Trophoblast cell (in vitro differentiated cells and primary cell): Measurements from ENCODE around the gene ESRRG.

Experiments used
- DNase-seq, 2 donors: peaks; one replicate each; pipeline ENCODE4 v3.0.0-alpha.2; 2016
- H2AFZ ChIP-seq: 2 replicates; pipeline ENCODE4 v1.6.1; 2013; ENCODE audit warnings: low read length, moderate library complexity, mild to moderate bottlenecking; ENCODE audit not compliant: insufficient read depth, poor library complexity
- H2AK5ac ChIP-seq: 2 replicates; pipeline ENCODE4 v1.6.1; 2013; ENCODE audit warnings: mild to moderate bottlenecking, low read length
- H2BK120ac ChIP-seq: 2 replicates; pipeline ENCODE4 v1.6.1; 2013; ENCODE audit warnings: low read length, mild to moderate bottlenecking, moderate library complexity; ENCODE audit not compliant: insufficient read depth, poor library complexity
- H2BK12ac ChIP-seq: 2 replicates; pipeline ENCODE4 v1.6.1; 2013; ENCODE audit warnings: mild to moderate bottlenecking, low read length, moderate library complexity
- H2BK5ac ChIP-seq: 2 replicates; pipeline ENCODE4 v1.6.1; 2013; ENCODE audit warnings: low read length, low read depth, moderate library complexity, mild to moderate bottlenecking; ENCODE audit not compliant: poor library complexity
- H3K14ac ChIP-seq: 2 replicates; pipeline ENCODE4 v1.6.1; 2013; ENCODE audit warnings: mild to moderate bottlenecking, low read length
- H3K18ac ChIP-seq: 2 replicates; pipeline ENCODE4 v1.6.1; 2013; ENCODE audit warnings: mild to moderate bottlenecking, low read length
- H3K23ac ChIP-seq: 2 replicates; pipeline ENCODE4 v1.6.1; 2013; ENCODE audit warnings: low read length
- H3K27ac ChIP-seq: 2 replicates; pipeline ENCODE4 v1.5.1; 2013; ENCODE audit warnings: low read depth, mild to moderate bottlenecking, inconsistent platforms, low read length, moderate library complexity
- H3K27me3 ChIP-seq: 2 replicates; pipeline ENCODE4 v1.6.1; 2013; ENCODE audit warnings: inconsistent platforms, mild to moderate bottlenecking, low read length, moderate library complexity; ENCODE audit not compliant: insufficient read depth
- H3K36me3 ChIP-seq, 2 experiments: 1 replicate in 1 of 2; 2 replicates in 1 of 2; pipeline ENCODE4 v1.6.1; 2013; ENCODE audit warnings: low read length in 2 of 2, mild to moderate bottlenecking in 2 of 2, moderate library complexity in 1 of 2; ENCODE audit not compliant: insufficient read depth in 2 of 2, control insufficient read depth in 1 of 2
- H3K4ac ChIP-seq: 2 replicates; pipeline ENCODE4 v1.6.1; 2013; ENCODE audit warnings: low read depth, mild to moderate bottlenecking, low read length, moderate library complexity
- H3K4me1 ChIP-seq, 2 experiments: 1 replicate in 1 of 2; 2 replicates in 1 of 2; pipeline ENCODE4 v1.6.1; 2013; ENCODE audit warnings: low read length in 2 of 2, mild to moderate bottlenecking in 2 of 2, moderate library complexity in 1 of 2; ENCODE audit not compliant: insufficient read depth in 2 of 2, control insufficient read depth in 1 of 2
- H3K4me2 ChIP-seq: 2 replicates; pipeline ENCODE4 v1.6.1; 2013; ENCODE audit warnings: inconsistent platforms, mild to moderate bottlenecking, low read length, moderate library complexity
- H3K4me3 ChIP-seq: 2 replicates; pipeline ENCODE4 v1.5.1; 2013; ENCODE audit warnings: mild to moderate bottlenecking, low read depth, low read length, inconsistent platforms
- H3K79me1 ChIP-seq: one replicate; pipeline ENCODE4 v1.6.1; 2013; ENCODE audit warnings: low read length
- H3K79me2 ChIP-seq: 2 replicates; pipeline ENCODE4 v1.6.1; 2013; ENCODE audit warnings: low read length, mild to moderate bottlenecking; ENCODE audit not compliant: control insufficient read depth, insufficient read depth, poor library complexity
- H3K9ac ChIP-seq: 2 replicates; pipeline ENCODE4 v1.6.1; 2013; ENCODE audit warnings: mild to moderate bottlenecking, low read length
- H3K9me3 ChIP-seq: 2 replicates; pipeline ENCODE4 v1.6.1; 2013; ENCODE audit warnings: low read depth, mild to moderate bottlenecking, control low read depth, inconsistent platforms, low read length; ENCODE audit not compliant: insufficient read depth
- H4K12ac ChIP-seq: 2 replicates; pipeline ENCODE4 v1.6.1; 2013; ENCODE audit warnings: low read depth, mild to moderate bottlenecking, low read length, moderate library complexity
- H4K8ac ChIP-seq: 2 replicates; pipeline ENCODE4 v1.6.1; 2013; ENCODE audit warnings: low read depth, mild to moderate bottlenecking, low read length, moderate library complexity
- H4K91ac ChIP-seq: one replicate; pipeline ENCODE4 v1.6.1; 2013; ENCODE audit warnings: low read depth, mild to moderate bottlenecking, low read length, moderate library complexity
- WGBS: extraction: QIAGEN DNeasy Blood & Tissue Kit; methylation state at CpG from one replicate; pipeline ENCODE4 v1.1.7; 2013; ENCODE audit warnings: missing lambda C conversion rate; ENCODE audit not compliant: insufficient read length, insufficient coverage; ENCODE audit errors: extremely low coverage; 5-methylcytosine and 5-hydroxymethylcytosine counted together

Gene ESRRG

DNA sequence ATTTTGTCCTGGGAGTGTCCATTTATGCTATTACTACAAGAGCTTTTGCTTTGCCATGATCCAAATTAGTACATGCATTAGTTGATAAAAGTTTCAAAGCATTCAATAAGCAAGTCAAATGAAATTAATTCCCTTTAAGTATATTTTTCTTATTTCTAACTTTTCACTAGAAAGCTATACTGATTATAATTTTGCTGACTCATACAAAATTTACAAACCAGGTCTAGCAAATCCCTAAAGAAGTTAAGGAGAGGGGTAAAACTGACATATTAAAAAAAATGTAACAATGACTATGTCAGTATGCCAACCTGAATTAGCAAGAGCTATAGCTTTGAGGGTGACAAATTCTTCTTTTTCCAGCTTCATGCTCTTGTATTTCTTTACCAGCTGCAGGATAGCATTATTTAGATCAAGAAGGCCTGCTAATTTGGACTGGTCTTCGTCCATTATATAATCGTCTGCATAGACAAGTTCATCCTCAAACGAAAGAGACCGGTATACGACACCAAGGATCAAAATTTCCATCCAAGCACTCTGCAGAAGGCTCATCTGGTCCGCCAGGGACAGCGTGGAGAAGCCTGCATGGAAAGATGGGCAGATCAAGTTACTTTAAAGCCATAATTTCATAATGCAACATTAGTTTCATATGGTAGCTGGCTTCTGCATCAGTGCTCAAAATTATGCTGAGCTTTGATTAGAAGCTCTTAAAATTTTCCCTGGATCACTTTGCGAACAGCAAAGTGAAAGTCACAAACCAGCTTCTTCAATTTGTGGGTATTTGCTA lies 204.2 kb downstream of the ESRRG start:
- H3K23ac ChIP-seq, result no peak overlapping the region
- no peaks in the 10 kb centered on the region for H3K79me2 ChIP-seq
- no peaks in the 10 kb centered on the region for H3K4me1 ChIP-seq
- no peak overlapping the region for H2BK120ac ChIP-seq
- H3K27me3 ChIP-seq, result no peaks in the 10 kb centered on the region
- H3K4me3 ChIP-seq, result no peak overlapping the region
- no peak overlapping the region for H3K9ac ChIP-seq
- WGBS, result no CpG with 5 or more reads among the region's 8 CpGs
- no peak overlapping the region for H3K14ac ChIP-seq
- no peak overlapping the region for H2BK12ac ChIP-seq
- H3K4ac ChIP-seq, result no peak overlapping the region
- no peak overlapping the region for H3K18ac ChIP-seq
- H2AK5ac ChIP-seq, result no peak overlapping the region
- no peaks in the 10 kb centered on the region for H3K36me3 ChIP-seq
- DNase-seq, result no peak
- no peak overlapping the region for H2BK5ac ChIP-seq
- no peak overlapping the region for H4K12ac ChIP-seq
- no peak overlapping the region for H3K27ac ChIP-seq
- no peak overlapping the region for H4K91ac ChIP-seq
- H3K4me2 ChIP-seq, result no peak overlapping the region
- H3K9me3 ChIP-seq, result no peaks in the 10 kb centered on the region
- H2AFZ ChIP-seq, result no peak overlapping the region
- no peak overlapping the region for H4K8ac ChIP-seq
- H3K79me1 ChIP-seq, result no peaks in the 10 kb centered on the region

GRCh38 chr1:216502528-216503162 lies 220.6 kb downstream of the ESRRG start:
- H3K14ac ChIP-seq, result no peak overlapping the region
- H3K36me3 ChIP-seq, result no peaks in the 10 kb centered on the region
- H3K4ac ChIP-seq, result no peak overlapping the region
- no peak overlapping the region for H3K4me2 ChIP-seq
- no peak overlapping the region for H3K23ac ChIP-seq
- H3K79me1 ChIP-seq, result no peaks in the 10 kb centered on the region
- no peak overlapping the region for H2AK5ac ChIP-seq
- H2BK120ac ChIP-seq, result no peak overlapping the region
- H3K18ac ChIP-seq, result no peak overlapping the region
- H4K91ac ChIP-seq, result no peak overlapping the region
- no peak overlapping the region for H4K8ac ChIP-seq
- no peaks in the 10 kb centered on the region for H3K9me3 ChIP-seq
- no peak overlapping the region for H2AFZ ChIP-seq
- H3K4me1 ChIP-seq, result no peaks in the 10 kb centered on the region
- no peak overlapping the region for H2BK5ac ChIP-seq
- H2BK12ac ChIP-seq, result no peak overlapping the region
- no peak overlapping the region for H3K4me3 ChIP-seq
- no peaks in the 10 kb centered on the region for H3K79me2 ChIP-seq
- no peak overlapping the region for H4K12ac ChIP-seq
- H3K27ac ChIP-seq, result no peak overlapping the region
- no peaks in the 10 kb centered on the region for H3K27me3 ChIP-seq
- DNase-seq, result no peak
- no CpG with 5 or more reads among the region's 7 CpGs for WGBS
- no peak overlapping the region for H3K9ac ChIP-seq

- Histone ChIP-seq H3K27me3 (no peaks in the 10 kb centered on the region), H2AFZ (no peak overlapping the region), H4K12ac (no peak overlapping the region), H4K8ac (no peak overlapping the region), H2AK5ac (no peak overlapping the region), H3K23ac (no peak overlapping the region), H3K79me1 (no peaks in the 10 kb centered on the region), H3K14ac (no peak overlapping the region), H3K4ac (no peak overlapping the region), H3K9me3 (no peaks in the 10 kb centered on the region), H3K9ac (no peak overlapping the region), H3K79me2 (no peaks in the 10 kb centered on the region), H3K18ac (no peak overlapping the region), H3K27ac (no peak overlapping the region), H3K4me3 (no peak overlapping the region), H3K36me3 (no peaks in the 10 kb centered on the region), H3K4me2 (no peak overlapping the region), H3K4me1 (no peaks in the 10 kb centered on the region), H4K91ac (no peak overlapping the region), H2BK12ac (no peak overlapping the region), H2BK120ac (no peak overlapping the region), H2BK5ac (no peak overlapping the region)
- no CpG with 5 or more reads among the region's 3 CpGs for WGBS
- no peak for DNase-seq
These were observed 222.8 kb downstream of the ESRRG start for GRCh38 chr1:216500273-216500967.

GRCh38 chr1:216499581-216500272 lies 223.5 kb downstream of the ESRRG start:
- Histone ChIP-seq H3K4me1 (no peaks in the 10 kb centered on the region), H3K27me3 (no peaks in the 10 kb centered on the region), H4K91ac (no peak overlapping the region), H2AK5ac (no peak overlapping the region), H4K8ac (no peak overlapping the region), H3K23ac (no peak overlapping the region), H3K14ac (no peak overlapping the region), H3K27ac (no peak overlapping the region), H3K4me2 (no peak overlapping the region), H2BK12ac (no peak overlapping the region), H3K36me3 (no peaks in the 10 kb centered on the region), H3K4ac (no peak overlapping the region), H3K79me2 (no peaks in the 10 kb centered on the region), H3K79me1 (no peaks in the 10 kb centered on the region), H2AFZ (no peak overlapping the region), H3K9ac (no peak overlapping the region), H2BK5ac (no peak overlapping the region), H4K12ac (no peak overlapping the region), H3K9me3 (no peaks in the 10 kb centered on the region), H3K4me3 (no peak overlapping the region), H3K18ac (no peak overlapping the region), H2BK120ac (no peak overlapping the region)
- DNase-seq, result no peak
- WGBS, result no CpG with 5 or more reads among the region's 8 CpGs
